Measurements from ENCODE around the gene PPARGC1A. TPM values are rescaled to one million over a fixed set of nuclear protein-coding genes. Genes with fewer than 3 reads are reported as not detected.

Gene PPARGC1A
- total RNA-seq, 1 donor, result 0.81 TPM

DNA sequence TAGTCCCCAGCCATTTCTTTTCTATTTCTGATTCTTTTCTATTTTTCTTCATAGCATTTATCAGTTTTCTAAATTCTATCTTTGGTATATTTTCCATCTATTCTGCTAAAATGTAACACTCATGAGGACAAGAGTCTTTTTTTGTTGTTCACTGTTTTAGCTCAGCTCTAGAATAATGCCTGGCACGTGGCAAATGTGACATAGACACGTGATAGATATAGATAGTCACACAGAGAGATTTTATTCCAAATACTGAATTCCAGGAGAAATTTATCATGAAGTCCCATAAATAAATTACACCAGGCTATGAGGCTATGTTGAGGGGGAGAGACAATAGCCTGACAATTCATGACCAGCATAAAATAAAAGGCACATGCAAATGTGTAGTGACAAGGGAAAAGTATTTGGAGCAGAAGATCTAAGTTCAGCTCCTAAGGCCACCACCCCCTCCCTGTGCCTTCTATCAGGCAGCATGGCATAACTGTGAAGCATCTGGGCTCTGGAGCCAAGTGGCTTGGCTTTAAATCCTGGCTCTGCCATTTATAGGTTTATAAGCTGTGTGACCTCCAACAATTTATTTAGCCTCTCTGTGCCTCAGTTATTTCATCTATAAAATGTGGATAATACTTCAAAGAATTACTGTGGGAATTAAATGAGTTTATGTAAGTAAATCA lies 25.7 kb upstream of the PPARGC1A start:
- no peak for DNase-seq (ENCODE audit: low read depth)
- TF ChIP-seq CTCF (IDR thresholded peaks at IDR 0.05; ENCODE audit: insufficient read depth, low read length), result no peak
- no peak overlapping the region for H3K4me3 ChIP-seq (ENCODE audit: low read depth, low read length)

DNA sequence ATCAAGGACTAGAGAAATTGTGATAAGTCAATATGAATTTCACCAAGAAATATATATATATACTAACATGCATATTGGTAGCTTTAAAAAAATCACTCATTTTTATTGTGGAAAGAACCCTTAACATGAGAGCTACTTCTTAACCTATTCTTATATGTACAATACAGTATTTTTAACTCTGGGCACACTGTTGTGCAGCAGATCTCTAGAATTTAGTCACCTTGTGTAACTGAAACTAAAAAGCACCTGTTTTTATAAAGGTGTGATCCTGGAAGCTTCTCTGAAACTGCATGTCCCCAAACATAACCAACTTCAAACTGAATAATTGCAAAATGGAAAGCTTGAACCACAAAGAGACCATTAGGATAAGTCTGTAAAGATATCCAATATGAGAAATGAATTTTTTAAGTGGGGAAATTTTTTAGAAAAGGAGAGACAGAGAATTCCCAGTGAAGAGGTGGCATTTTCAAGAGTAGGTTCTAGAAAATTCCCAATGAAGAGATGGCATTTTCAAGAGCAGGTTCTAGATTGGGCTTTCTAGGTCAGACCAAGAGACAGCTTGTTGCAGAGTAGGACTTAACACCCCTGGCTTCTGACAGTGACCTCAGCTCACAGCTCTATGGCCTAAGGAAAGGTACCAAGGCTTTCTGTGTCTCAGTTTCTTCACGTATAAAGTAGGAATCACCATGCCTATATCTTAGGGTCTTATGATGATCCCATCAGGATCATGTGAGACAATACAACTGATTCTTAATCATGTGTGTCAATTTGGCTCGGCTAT lies 22.0 kb upstream of the PPARGC1A start:
- DNase-seq (ENCODE audit: low read depth), result no peak
- H3K4me3 ChIP-seq (ENCODE audit: low read depth, low read length), result no peak overlapping the region
- no peak for TF ChIP-seq CTCF (IDR thresholded peaks at IDR 0.05; ENCODE audit: insufficient read depth, low read length)

- H3K4me3 ChIP-seq (ENCODE audit: low read depth, low read length), result no peak overlapping the region
- no peak for TF ChIP-seq CTCF (IDR thresholded peaks at IDR 0.05; ENCODE audit: insufficient read depth, low read length)
- DNase-seq (ENCODE audit: low read depth), result no peak
These were observed 19.8 kb upstream of the PPARGC1A start for GRCh38 chr4:23909671-23910070.

- no peak for TF ChIP-seq CTCF (IDR thresholded peaks at IDR 0.05; ENCODE audit: insufficient read depth, low read length)
- DNase-seq (ENCODE audit: low read depth), result no peak
- H3K4me3 ChIP-seq (ENCODE audit: low read depth, low read length), result no peak overlapping the region
These were observed 17.0 kb upstream of the PPARGC1A start for GRCh38 chr4:23906839-23907238.

- TF ChIP-seq CTCF (IDR thresholded peaks at IDR 0.05; ENCODE audit: insufficient read depth, low read length), result no peak
- no peak overlapping the region for H3K4me3 ChIP-seq (ENCODE audit: low read depth, low read length)
- no peak for DNase-seq (ENCODE audit: low read depth)
These were observed 14.8 kb upstream of the PPARGC1A start for GRCh38 chr4:23904639-23905071.

DNA sequence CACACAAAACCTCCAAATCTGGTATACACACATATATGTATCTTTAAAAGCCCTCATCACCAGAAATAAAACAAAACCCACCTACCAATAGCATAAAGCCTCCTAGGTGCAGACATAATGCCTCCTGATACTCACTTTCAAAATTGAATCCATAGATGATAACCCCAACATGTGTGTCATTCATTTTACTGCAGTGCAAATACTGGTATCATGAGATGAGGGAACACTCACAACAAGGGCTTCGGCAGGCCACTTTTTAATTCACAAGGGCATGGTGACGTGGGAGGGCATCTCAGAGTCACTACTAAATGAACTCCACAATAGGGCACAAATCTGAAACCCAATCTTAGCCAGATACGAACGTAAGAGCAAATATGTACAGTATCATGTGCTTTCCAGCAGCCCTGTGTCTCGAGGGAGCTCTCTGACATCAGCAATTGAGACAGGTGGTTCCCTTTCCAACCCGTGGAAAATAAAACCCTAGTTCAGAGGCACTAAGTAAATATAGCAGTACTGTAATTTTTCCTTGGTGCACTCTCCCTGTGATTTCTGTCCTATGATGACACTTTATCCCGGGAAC lies 14.1 kb upstream of the PPARGC1A start:
- no peak for TF ChIP-seq CTCF (IDR thresholded peaks at IDR 0.05; ENCODE audit: insufficient read depth, low read length)
- no peak overlapping the region for H3K4me3 ChIP-seq (ENCODE audit: low read depth, low read length)
- DNase-seq (ENCODE audit: low read depth), result peak; percentile 0

Measured in fibroblast of the aortic adventitia (primary cell).